WERI-Rb-1 (cell line): ENCODE data around the gene CCDC7.
"Not testable (repeated sequence)": the region's sequence is repeated elsewhere in the genome, so short reads cannot be mapped to it uniquely, and the experiment has no call there.

ENCODE experiments used
- DNase-seq: peaks from one replicate; pipeline ENCODE4 v3.0.0-alpha.2; 2020
- H3K27ac ChIP-seq: fragments of 250-450 bp; sonication (Bioruptor Pico); 2 replicates; pipeline ENCODE4 v1.5.1; 2020; ENCODE audit warnings: mild to moderate bottlenecking, moderate library complexity
- H3K27me3 ChIP-seq: fragments of 250-450 bp; sonication (Bioruptor Pico); 2 replicates; pipeline ENCODE4 v1.5.1; 2021; ENCODE audit warnings: mild to moderate bottlenecking, low read depth, moderate library complexity; ENCODE audit not compliant: insufficient read depth, severe bottlenecking
- H3K36me3 ChIP-seq: fragments of 250-450 bp; sonication (Bioruptor Pico); 2 replicates; pipeline ENCODE4 v1.5.1; 2020; ENCODE audit warnings: mild to moderate bottlenecking, moderate library complexity
- H3K4me3 ChIP-seq: 2 replicates; pipeline ENCODE4 v1.5.1; 2011; ENCODE audit warnings: low read depth, mild to moderate bottlenecking, control low read depth, low read length
- H3K9me3 ChIP-seq: fragments of 250-450 bp; sonication (Bioruptor Pico); 2 replicates; pipeline ENCODE4 v1.5.1; 2021; ENCODE audit warnings: mild to moderate bottlenecking, moderate library complexity; ENCODE audit not compliant: severe bottlenecking
- CTCF ChIP-seq: IDR thresholded peaks from 2 replicates; pipeline ENCODE4 v1.5.1; 2011; ENCODE audit warnings: low read depth, mild to moderate bottlenecking, control low read depth, inconsistent platforms, low read length

CCDC7 gene

DNA sequence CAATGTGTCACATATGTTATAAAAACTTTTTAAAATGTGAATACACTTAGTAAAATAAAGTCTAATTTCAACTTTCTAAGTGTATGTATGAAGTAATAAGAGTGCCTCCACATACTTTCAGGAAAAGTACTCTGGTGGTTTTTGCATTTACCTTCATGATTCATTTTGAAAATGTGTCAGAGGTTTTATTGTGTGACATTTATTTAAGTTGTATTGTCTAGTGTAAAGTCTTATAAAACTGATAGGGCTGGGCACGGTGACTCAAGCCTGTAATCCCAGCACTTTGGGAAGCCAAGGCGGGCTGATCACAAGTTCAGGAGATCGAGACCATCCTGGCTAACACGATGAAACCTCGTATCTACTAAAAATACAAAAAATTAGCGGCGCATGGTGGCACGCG lies 285.6 kb downstream of the CCDC7 start:
- Histone ChIP-seq H3K27me3 (no peaks in the 10 kb centered on the region), H3K36me3 (no peaks in the 10 kb centered on the region), H3K4me3 (no peak overlapping the region), H3K27ac (no peak overlapping the region), H3K9me3 (no peaks in the 10 kb centered on the region)
- no peak for TF ChIP-seq CTCF
- DNase-seq: no peak

DNA sequence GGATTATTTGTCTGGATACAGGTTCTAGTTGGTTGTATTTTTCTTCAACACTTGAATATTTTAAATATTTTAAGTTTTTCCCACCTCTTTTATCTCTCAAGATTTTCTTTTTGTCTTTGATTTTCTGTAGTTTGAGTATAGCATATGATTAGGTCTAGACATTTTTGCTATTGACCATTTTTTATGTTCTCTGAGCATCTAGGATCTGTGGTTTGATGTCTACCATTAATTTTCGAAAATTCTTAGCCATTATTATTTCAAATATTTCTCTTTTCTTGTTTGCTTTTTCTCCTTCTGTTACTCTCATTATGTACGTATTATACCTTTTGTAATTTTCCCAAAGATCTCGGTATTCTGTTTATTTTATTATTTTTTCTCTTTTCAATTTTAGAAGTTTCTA lies 293.0 kb downstream of the CCDC7 start:
- H3K27ac ChIP-seq: no peak overlapping the region
- no peaks in the 10 kb centered on the region for H3K9me3 ChIP-seq
- no peaks in the 10 kb centered on the region for H3K27me3 ChIP-seq
- H3K4me3 ChIP-seq: no peak overlapping the region
- H3K36me3 ChIP-seq: no peaks in the 10 kb centered on the region
- DNase-seq: no peak
- TF ChIP-seq CTCF: no peak

- H3K27me3 ChIP-seq: no peaks in the 10 kb centered on the region
- DNase-seq: no peak
- no peak overlapping the region for H3K4me3 ChIP-seq
- no peak overlapping the region for H3K27ac ChIP-seq
- TF ChIP-seq CTCF: no peak
- no peaks in the 10 kb centered on the region for H3K9me3 ChIP-seq
- H3K36me3 ChIP-seq: no peaks in the 10 kb centered on the region
These were observed 298.4 kb downstream of the CCDC7 start for GRCh38 chr10:32744321-32744720.

DNA sequence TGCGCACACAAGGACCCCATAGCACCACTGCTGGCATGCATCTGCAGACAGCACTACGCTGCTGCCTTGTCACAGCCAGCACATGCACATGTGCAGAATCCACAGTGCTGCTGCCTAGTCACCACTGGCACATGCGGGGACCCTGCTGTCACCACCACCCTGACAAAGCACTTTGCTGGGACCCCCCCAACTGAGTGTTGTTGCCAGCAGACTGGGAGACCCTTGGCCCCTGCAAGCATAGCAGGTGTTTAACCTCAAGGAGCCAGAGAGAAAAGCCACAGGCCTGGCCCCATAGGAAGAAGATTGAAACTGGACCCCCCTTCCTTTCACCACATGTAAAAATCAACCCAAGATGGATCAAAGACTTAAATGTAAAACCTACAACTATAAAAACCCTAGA lies 300.9 kb downstream of the CCDC7 start:
- H3K27me3 ChIP-seq: no peaks in the 10 kb centered on the region
- DNase-seq: no peak
- H3K4me3 ChIP-seq: no peak overlapping the region
- H3K9me3 ChIP-seq: no peaks in the 10 kb centered on the region
- no peak for TF ChIP-seq CTCF
- H3K36me3 ChIP-seq: no peaks in the 10 kb centered on the region
- H3K27ac ChIP-seq: no peak overlapping the region

DNA sequence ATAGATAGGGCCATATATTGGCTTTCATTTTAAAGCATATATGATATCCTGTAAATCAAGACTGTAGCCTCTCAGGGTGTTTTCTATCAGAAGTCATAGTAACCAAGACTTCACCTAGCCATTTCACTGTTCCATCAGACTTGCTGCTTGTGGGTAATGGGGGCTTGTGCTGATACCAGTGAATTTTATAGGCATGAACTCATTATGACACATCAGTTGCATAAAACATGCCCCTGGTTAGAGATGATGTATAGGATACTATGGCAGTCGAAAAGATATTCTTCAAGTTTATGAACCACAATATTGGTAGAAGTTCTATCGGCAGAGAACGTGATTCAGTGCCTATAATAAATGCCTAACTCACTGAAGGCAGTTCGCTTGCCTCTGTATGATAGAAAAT lies 305.6 kb downstream of the CCDC7 start:
- Histone ChIP-seq H3K27ac (no peak overlapping the region), H3K9me3 (no peaks in the 10 kb centered on the region), H3K4me3 (no peak overlapping the region), H3K27me3 (no peaks in the 10 kb centered on the region), H3K36me3 (no peaks in the 10 kb centered on the region)
- no peak for TF ChIP-seq CTCF
- no peak for DNase-seq

DNA sequence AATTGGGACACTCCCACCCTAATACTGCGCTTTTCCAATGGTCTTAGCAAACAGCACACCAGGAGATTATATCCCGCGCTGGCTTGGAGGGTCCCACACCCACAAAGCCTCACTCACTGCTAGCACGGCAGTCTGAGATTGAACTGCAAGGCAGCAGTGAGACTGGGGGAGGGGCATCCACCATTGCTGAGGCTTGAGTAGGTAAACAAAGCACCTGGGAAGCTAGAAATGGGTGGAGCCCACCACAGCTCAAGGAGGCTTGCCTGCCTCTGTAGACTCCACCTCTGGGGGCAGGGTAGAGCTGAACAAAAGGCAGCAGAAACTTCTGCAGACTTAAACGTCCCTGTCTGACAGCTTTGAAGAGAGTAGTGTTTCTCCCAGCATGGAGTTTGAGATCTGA lies 309.0 kb downstream of the CCDC7 start:
- H3K36me3 ChIP-seq, H3K27me3 ChIP-seq, H3K27ac ChIP-seq, DNase-seq, H3K9me3 ChIP-seq, H3K4me3 ChIP-seq: not testable (repeated sequence)
